ENCODE results near the gene DNAAF8.

DNA sequence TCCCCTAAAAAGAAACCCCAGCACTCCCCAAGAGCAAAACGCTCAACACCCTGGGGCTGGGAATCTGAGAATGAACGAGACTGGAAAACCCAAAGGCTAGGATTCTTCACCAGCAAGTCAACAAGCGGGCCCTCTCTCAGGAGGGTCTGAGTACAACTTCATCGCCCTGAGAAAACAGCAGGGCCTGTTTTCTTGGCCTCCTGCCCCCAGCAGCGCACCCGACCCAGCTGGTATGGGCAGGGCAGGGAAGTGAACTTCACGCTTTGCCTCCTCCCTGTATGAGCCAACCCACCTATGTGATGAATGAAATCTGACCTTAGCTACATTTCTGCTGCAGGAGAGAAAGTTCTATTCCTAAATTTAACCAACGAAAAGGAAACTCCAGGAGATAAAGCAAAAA is 29.8 kb upstream of the DNAAF8 start:
- no peak for TF ChIP-seq CTCF (conservative IDR thresholded peaks at IDR 0.05)
- TF ChIP-seq EZH2 (IDR thresholded peaks at IDR 0.05; ENCODE audit: low read depth): no peak

All from PC-9 (cell line).